CD4-positive, alpha-beta T cell treated with Interleukin-21 for 1 hour (primary cell): ENCODE data around the gene TRPM4.
"Not testable (repeated sequence)": the region's sequence is repeated elsewhere in the genome, so short reads cannot be mapped to it uniquely, and the experiment has no call there.

Experiments
- DNase-seq: peaks from one replicate; pipeline ENCODE4 v3.0.0-alpha.2; 2020

TRPM4 gene

GRCh38 chr19:49194408-49194807, 36.8 kb downstream of the TRPM4 start:
- DNase-seq = no peak

- DNase-seq = no peak
These were observed 39.1 kb downstream of the TRPM4 start for GRCh38 chr19:49196527-49197240.

DNA sequence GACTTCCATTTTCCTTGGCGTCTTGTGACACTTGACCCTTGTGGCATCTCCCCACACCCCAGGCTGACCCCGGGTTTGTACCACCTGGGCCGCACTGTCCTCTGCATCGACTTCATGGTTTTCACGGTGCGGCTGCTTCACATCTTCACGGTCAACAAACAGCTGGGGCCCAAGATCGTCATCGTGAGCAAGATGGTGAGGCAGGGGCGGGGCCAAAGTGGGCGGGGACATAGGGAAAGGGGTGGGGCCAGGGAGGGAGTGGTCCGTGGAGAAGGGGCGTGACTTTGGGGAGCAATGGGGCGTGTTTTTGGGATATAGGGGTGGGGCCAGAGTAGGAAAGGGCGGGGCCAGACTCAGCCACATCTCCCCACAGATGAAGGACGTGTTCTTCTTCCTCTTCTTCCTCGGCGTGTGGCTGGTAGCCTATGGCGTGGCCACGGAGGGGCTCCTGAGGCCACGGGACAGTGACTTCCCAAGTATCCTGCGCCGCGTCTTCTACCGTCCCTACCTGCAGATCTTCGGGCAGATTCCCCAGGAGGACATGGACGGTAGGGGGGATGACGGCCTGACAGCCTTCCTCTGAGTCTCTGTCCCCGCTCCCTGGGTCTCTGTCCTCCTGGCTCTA, 42.8 kb downstream of the TRPM4 start:
- no peak for DNase-seq

GRCh38 chr19:49201042-49201441, 43.5 kb downstream of the TRPM4 start:
- no peak for DNase-seq

- no peak for DNase-seq
These were observed 47.5 kb downstream of the TRPM4 start for GRCh38 chr19:49205114-49205513.

DNA sequence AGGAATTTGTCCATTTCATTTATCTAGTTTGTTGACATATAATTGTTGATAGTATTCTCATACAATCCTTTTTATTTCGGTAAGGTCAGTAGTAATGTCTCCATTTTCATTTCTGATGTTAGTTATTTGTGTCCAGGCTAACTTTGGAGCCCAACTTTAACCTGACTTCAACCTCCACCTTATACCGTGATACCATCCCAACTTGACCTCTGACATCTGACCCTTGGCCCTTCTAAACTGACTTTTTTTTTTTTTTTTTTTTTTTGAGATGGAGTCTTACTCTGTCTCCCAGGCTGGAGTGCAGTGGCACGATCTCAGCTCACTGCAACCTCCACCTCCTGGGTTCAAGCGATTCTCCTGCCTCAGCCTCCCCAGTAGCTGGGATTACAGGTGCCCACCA, 51.9 kb downstream of the TRPM4 start:
- DNase-seq = not testable (repeated sequence)

- peak; percentile 45 for DNase-seq
These were observed 52.7 kb downstream of the TRPM4 start for GRCh38 chr19:49210108-49210900.

GRCh38 chr19:49210901-49211451, 53.4 kb downstream of the TRPM4 start:
- no peak for DNase-seq

DNA sequence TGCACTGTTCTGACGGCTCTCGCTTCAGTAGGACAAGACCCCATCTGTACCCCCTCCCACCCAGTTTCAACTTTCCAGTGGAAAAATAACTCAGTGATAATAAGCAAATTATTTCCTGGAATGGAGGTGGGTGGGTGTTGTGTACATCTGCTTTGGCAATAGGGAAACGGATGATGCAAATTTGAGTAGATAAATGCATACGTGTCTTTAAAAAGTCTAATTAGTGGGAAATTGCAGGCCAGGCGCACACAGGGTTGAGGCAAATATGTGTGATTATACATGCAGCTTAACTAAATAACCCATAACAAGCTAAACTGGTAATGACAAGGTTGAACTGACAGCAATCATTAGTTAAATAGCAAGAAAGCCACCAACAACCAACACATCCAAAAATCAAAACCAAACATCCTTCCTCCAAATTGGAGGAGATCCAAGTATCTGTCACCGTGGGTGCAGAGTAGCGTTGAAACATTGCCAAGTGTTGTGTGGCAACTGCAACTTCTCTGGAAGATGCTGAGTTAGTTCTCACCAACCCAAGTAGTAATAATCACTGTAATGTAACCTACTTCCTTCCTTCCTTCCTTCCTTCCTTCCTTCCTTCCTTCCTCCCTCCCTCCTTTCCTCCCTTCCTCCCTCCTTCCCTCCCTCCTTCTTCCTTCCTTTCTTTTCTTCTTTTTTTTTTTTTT, 54.6 kb downstream of the TRPM4 start:
- no peak for DNase-seq

GRCh38 chr19:49213791-49214190, 56.2 kb downstream of the TRPM4 start:
- no peak for DNase-seq

- DNase-seq = no peak
These were observed 57.1 kb downstream of the TRPM4 start for GRCh38 chr19:49214701-49215100.

- DNase-seq = no peak
These were observed 58.5 kb downstream of the TRPM4 start for GRCh38 chr19:49216071-49216470.

- no peak for DNase-seq
These were observed 59.8 kb downstream of the TRPM4 start for GRCh38 chr19:49217382-49217781.

GRCh38 chr19:49222011-49222410, 64.4 kb downstream of the TRPM4 start:
- no peak for DNase-seq

GRCh38 chr19:49222528-49222927, 64.9 kb downstream of the TRPM4 start:
- DNase-seq = no peak

DNA sequence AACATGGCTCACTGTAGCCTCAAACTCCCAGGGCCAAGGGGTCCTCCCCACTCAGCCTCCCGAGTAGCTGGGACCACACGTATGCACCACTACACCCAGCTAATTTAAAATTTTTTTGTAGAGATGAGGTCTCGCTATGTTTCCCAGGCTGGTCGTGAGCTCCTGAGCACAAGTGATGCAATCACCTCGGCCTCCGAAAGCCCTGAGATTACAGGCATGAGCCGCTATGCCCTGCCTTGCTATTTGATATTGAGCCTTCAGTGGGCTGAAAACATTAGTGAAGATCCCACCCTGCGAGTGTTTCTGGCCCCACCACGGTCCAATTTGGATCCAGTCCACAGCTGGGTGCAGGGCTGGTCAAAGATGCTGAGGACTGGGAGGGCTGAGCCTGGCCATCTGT, 65.9 kb downstream of the TRPM4 start:
- no peak for DNase-seq

- DNase-seq = not testable (repeated sequence)
These were observed 66.8 kb downstream of the TRPM4 start for GRCh38 chr19:49224441-49224840.

GRCh38 chr19:49224879-49225278, 67.3 kb downstream of the TRPM4 start:
- peak; percentile 3 for DNase-seq

- no peak for DNase-seq
These were observed 71.8 kb downstream of the TRPM4 start for GRCh38 chr19:49229416-49229815.

- DNase-seq = peak; percentile 29
These were observed 73.8 kb downstream of the TRPM4 start for GRCh38 chr19:49231389-49231788.

- peak; percentile 1 for DNase-seq
These were observed 74.2 kb downstream of the TRPM4 start for GRCh38 chr19:49231804-49232203.

GRCh38 chr19:49233163-49233562, 75.6 kb downstream of the TRPM4 start:
- no peak for DNase-seq

GRCh38 chr19:49241769-49242168, 84.2 kb downstream of the TRPM4 start:
- DNase-seq = no peak
